Measurements from ENCODE around the gene KLC1.

Gene KLC1

DNA sequence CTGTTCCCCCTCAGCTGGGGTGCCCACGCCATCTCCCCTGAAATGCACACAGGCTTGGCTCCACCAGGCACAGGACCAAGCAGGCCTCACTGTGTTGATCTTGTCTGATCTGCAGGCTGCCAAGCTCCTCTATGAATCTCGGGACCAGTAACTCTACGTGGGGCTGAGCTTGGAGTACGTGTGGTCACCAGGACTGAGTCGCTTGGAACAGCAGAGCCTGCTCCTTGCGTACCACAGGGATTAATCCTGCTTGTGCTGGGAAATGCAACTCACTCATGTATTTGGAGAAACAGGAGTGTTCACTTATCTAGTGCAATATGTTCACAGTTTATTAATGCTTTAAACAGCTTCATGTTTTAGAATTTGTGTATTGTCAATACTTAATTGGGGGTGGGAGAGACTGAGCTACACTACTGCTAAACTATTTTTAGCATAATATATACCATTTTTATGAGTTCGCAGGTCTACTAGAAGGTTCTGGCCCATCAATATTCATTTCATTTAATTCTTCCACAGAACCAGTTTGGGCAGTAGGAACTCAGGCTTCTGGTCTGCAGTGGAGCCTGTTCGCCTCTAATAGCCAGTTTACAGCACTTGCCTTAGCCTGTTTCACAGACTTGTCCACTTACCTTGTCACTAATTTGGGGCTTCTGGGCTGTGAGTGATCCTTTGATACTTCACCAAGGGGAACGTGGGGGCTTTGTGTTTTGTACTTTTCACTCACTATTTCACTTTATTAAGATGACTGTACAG, 104.0 kb downstream of the KLC1 start:
- Histone ChIP-seq H3K9me3 (ENCODE audit: insufficient read depth, low read length) (no peaks in the 10 kb centered on the region), H3K4me2 (ENCODE audit: low read depth, low read length, poor library complexity, severe bottlenecking) (no peak overlapping the region), H3K79me2 (ENCODE audit: insufficient read depth, low read length) (no peaks in the 10 kb centered on the region), H2AFZ (ENCODE audit: low read depth, low read length, severe bottlenecking) (no peak overlapping the region), H3K9ac (ENCODE audit: low read length) (no peak overlapping the region), H4K20me1 (ENCODE audit: low read depth, low read length) (no peaks in the 10 kb centered on the region), H3K9me2 (replicated peaks; ENCODE audit: insufficient read depth, low read length) (no peaks in the 10 kb centered on the region), H3K27ac (ENCODE audit: low read depth, low read length) (no peak overlapping the region), H3K4me3 (ENCODE audit: insufficient read depth, low read length, poor library complexity, severe bottlenecking) (no peak overlapping the region), H3K27me3 (ENCODE audit: low read length) (no peaks in the 10 kb centered on the region), H3K36me3 (ENCODE audit: low read length) (no peaks in the 10 kb centered on the region), H3F3A (ENCODE audit: insufficient read depth) (no peaks in the 10 kb centered on the region)
- no peak for TF ChIP-seq EZH2phosphoT487 (conservative IDR thresholded peaks at IDR 0.05; ENCODE audit: low read length)
- TF ChIP-seq CTCF (IDR thresholded peaks at IDR 0.05; ENCODE audit: insufficient read depth, low read length, poor library complexity, severe bottlenecking), result no peak

- H3K36me3 ChIP-seq (ENCODE audit: low read length), result no peaks in the 10 kb centered on the region
- H3K4me2 ChIP-seq (ENCODE audit: low read depth, low read length, poor library complexity, severe bottlenecking), result no peak overlapping the region
- no peak for TF ChIP-seq EZH2phosphoT487 (conservative IDR thresholded peaks at IDR 0.05; ENCODE audit: low read length)
- TF ChIP-seq CTCF (IDR thresholded peaks at IDR 0.05; ENCODE audit: insufficient read depth, low read length, poor library complexity, severe bottlenecking), result no peak
- H2AFZ ChIP-seq (ENCODE audit: low read depth, low read length, severe bottlenecking), result no peak overlapping the region
- no peaks in the 10 kb centered on the region for H3K27me3 ChIP-seq (ENCODE audit: low read length)
- H3K79me2 ChIP-seq (ENCODE audit: insufficient read depth, low read length), result no peaks in the 10 kb centered on the region
- H3F3A ChIP-seq (ENCODE audit: insufficient read depth), result no peaks in the 10 kb centered on the region
- no peak overlapping the region for H3K27ac ChIP-seq (ENCODE audit: low read depth, low read length)
- no peak overlapping the region for H3K9ac ChIP-seq (ENCODE audit: low read length)
- no peaks in the 10 kb centered on the region for H4K20me1 ChIP-seq (ENCODE audit: low read depth, low read length)
- H3K9me3 ChIP-seq (ENCODE audit: insufficient read depth, low read length), result no peaks in the 10 kb centered on the region
- H3K4me3 ChIP-seq (ENCODE audit: insufficient read depth, low read length, poor library complexity, severe bottlenecking), result no peak overlapping the region
- no peaks in the 10 kb centered on the region for H3K9me2 ChIP-seq (replicated peaks; ENCODE audit: insufficient read depth, low read length)
These were observed 104.6 kb downstream of the KLC1 start for GRCh38 chr14:103733651-103734050.

- no peaks in the 10 kb centered on the region for H3F3A ChIP-seq (ENCODE audit: insufficient read depth)
These were observed 105.3 kb downstream of the KLC1 start for GRCh38 chr14:103734081-103734888.

More at GRCh38 chr14:103734081-103734888, 105.3 kb downstream of the KLC1 start:
- H3K4me3 ChIP-seq (ENCODE audit: insufficient read depth, low read length, poor library complexity, severe bottlenecking), result no peak overlapping the region
- no peaks in the 10 kb centered on the region for H3K9me2 ChIP-seq (replicated peaks; ENCODE audit: insufficient read depth, low read length)
- TF ChIP-seq CTCF (IDR thresholded peaks at IDR 0.05; ENCODE audit: insufficient read depth, low read length, poor library complexity, severe bottlenecking) (no peak), EZH2phosphoT487 (conservative IDR thresholded peaks at IDR 0.05; ENCODE audit: low read length) (no peak)
- no peaks in the 10 kb centered on the region for H3K36me3 ChIP-seq (ENCODE audit: low read length)
- H3K27ac ChIP-seq (ENCODE audit: low read depth, low read length), result no peak overlapping the region
- H3K4me2 ChIP-seq (ENCODE audit: low read depth, low read length, poor library complexity, severe bottlenecking), result no peak overlapping the region
- H3K9ac ChIP-seq (ENCODE audit: low read length), result no peak overlapping the region
- no peaks in the 10 kb centered on the region for H3K79me2 ChIP-seq (ENCODE audit: insufficient read depth, low read length)
- no peaks in the 10 kb centered on the region for H4K20me1 ChIP-seq (ENCODE audit: low read depth, low read length)
- no peaks in the 10 kb centered on the region for H3K27me3 ChIP-seq (ENCODE audit: low read length)
- no peaks in the 10 kb centered on the region for H3K9me3 ChIP-seq (ENCODE audit: insufficient read depth, low read length)
- no peak overlapping the region for H2AFZ ChIP-seq (ENCODE audit: low read depth, low read length, severe bottlenecking)

Measured in SU-DHL-6 (cell line).